BLaER1 treated with 17β-estradiol and CSF1 and Interleukin-3, amounts not matched to agents 10 nM and 100 nM (cell line): ENCODE measurements around the gene XRCC5.

Experiments used
- H3K27ac ChIP-seq, 11 experiments: shearing (Covaris generic); formaldehyde crosslinking; 2 replicates each; pipeline ENCODE4 v1.8.1; 2022
- H3K27me3 ChIP-seq, 11 experiments: shearing (Covaris generic); formaldehyde crosslinking; 2 replicates each; pipeline ENCODE4 v1.8.1; 2022
- H3K36me3 ChIP-seq, 11 experiments: shearing (Covaris generic); formaldehyde crosslinking; 2 replicates each; pipeline ENCODE4 v1.8.1; 2022
- H3K4me1 ChIP-seq, 10 experiments: shearing (Covaris generic); formaldehyde crosslinking; 2 replicates each; pipeline ENCODE4 v1.8.1; 2022
- H3K4me2 ChIP-seq, 11 experiments: shearing (Covaris generic); formaldehyde crosslinking; 2 replicates each; pipeline ENCODE4 v1.8.1; 2022
- H3K4me3 ChIP-seq, 10 experiments: shearing (Covaris generic); formaldehyde crosslinking; 2 replicates each; pipeline ENCODE4 v1.8.1; 2022
- H3K9ac ChIP-seq, 11 experiments: shearing (Covaris generic); formaldehyde crosslinking; 2 replicates each; pipeline ENCODE4 v1.8.1; 2022
- H3K9me3 ChIP-seq, 11 experiments: shearing (Covaris generic); formaldehyde crosslinking; replicated peaks in 1 of 11; 2 replicates each; pipeline ENCODE4 v1.8.1; 2022
- H4K20me1 ChIP-seq, 11 experiments: shearing (Covaris generic); formaldehyde crosslinking; 2 replicates each; pipeline ENCODE4 v1.8.1; 2022
- Cebpa-rat ChIP-seq, 11 experiments: shearing (Covaris generic); IDR thresholded peaks; 2 replicates each; pipeline ENCODE4 v1.8.1; 2022

XRCC5 gene

GRCh38 chr2:216118474-216118873, 9.3 kb downstream of the XRCC5 start:
- TF ChIP-seq Cebpa-rat (IDR thresholded peaks at IDR 0.05), result no peak
- Histone ChIP-seq H3K27me3 (no peaks in the 10 kb centered on the region), H3K9me3 (no peaks in the 10 kb centered on the region), H3K9ac (peak overlapping the region in 2 of 11 experiments; percentile 3 to 14; a peak in 3 of 22 replicates), H3K27ac (no peak overlapping the region), H3K4me1 (peaks cover 28 to 64% (median 38%) of the 10 kb centered on the region in 10 experiments), H3K4me3 (no peak overlapping the region), H4K20me1 (peaks cover 9 to 78% (median 52%) of the 10 kb centered on the region in 11 experiments; a peak in 19 of 22 replicates), H3K4me2 (peak overlapping the region in 2 of 11 experiments; percentile 55 to 64; a peak in 3 of 22 replicates), H3K36me3 (peaks cover 85 to 95% (median 92%) of the 10 kb centered on the region in 11 experiments)

- H3K9ac ChIP-seq, result no peak overlapping the region; a peak in 1 of 22 replicates
- peaks cover 21 to 57% (median 31%) of the 10 kb centered on the region in 10 experiments for H3K4me1 ChIP-seq
- peaks cover 9 to 78% (median 52%) of the 10 kb centered on the region in 11 experiments; a peak in 19 of 22 replicates for H4K20me1 ChIP-seq
- peak overlapping the region in 2 of 11 experiments; percentile 55 to 64; a peak in 1 of 22 replicates for H3K4me2 ChIP-seq
- H3K9me3 ChIP-seq, result no peaks in the 10 kb centered on the region
- no peak for TF ChIP-seq Cebpa-rat (IDR thresholded peaks at IDR 0.05)
- peaks cover 85 to 95% (median 92%) of the 10 kb centered on the region in 11 experiments for H3K36me3 ChIP-seq
- no peaks in the 10 kb centered on the region for H3K27me3 ChIP-seq
- H3K27ac ChIP-seq, result 0 out of 22 replicates have a peak overlapping the region, but pooled peaks of 1 of the 11 experiments have one; percentile 14
- H3K4me3 ChIP-seq, result no peak overlapping the region
Measured at GRCh38 chr2:216119146-216119545, 10.0 kb downstream of the XRCC5 start.

- Histone ChIP-seq H4K20me1 (peaks cover 6 to 82% (median 57%) of the 10 kb centered on the region in 11 experiments; a peak in 19 of 22 replicates), H3K27ac (no peak overlapping the region), H3K4me1 (peaks cover 16 to 54% (median 26%) of the 10 kb centered on the region in 10 experiments), H3K4me2 (no peak overlapping the region), H3K9ac (peak overlapping the region in 1 of 11 experiments; percentile 42; a peak in 1 of 22 replicates), H3K27me3 (no peaks in the 10 kb centered on the region), H3K9me3 (no peaks in the 10 kb centered on the region), H3K4me3 (no peak overlapping the region), H3K36me3 (peaks cover 89 to 100% (median 96%) of the 10 kb centered on the region in 11 experiments)
- TF ChIP-seq Cebpa-rat (IDR thresholded peaks at IDR 0.05), result no peak
Measured at GRCh38 chr2:216119986-216120385, 10.8 kb downstream of the XRCC5 start.

GRCh38 chr2:216121255-216121654, 12.1 kb downstream of the XRCC5 start:
- H3K36me3 ChIP-seq, result peaks cover 98 to 100% (median 100%) of the 10 kb centered on the region in 11 experiments
- H3K27me3 ChIP-seq, result no peaks in the 10 kb centered on the region
- H3K9me3 ChIP-seq, result no peaks in the 10 kb centered on the region
- TF ChIP-seq Cebpa-rat (IDR thresholded peaks at IDR 0.05), result no peak
- no peak overlapping the region for H3K9ac ChIP-seq
- H3K4me1 ChIP-seq, result peaks cover 8 to 44% (median 15%) of the 10 kb centered on the region in 10 experiments; a peak in 19 of 20 replicates
- peak overlapping the region in 4 of 11 experiments; percentile 0 to 28 (median 8); a peak in 4 of 22 replicates for H3K27ac ChIP-seq
- H3K4me2 ChIP-seq, result no peak overlapping the region
- peaks cover 10 to 95% (median 68%) of the 10 kb centered on the region in 11 experiments; a peak in 20 of 22 replicates for H4K20me1 ChIP-seq
- H3K4me3 ChIP-seq, result no peak overlapping the region

GRCh38 chr2:216126943-216127342, 17.8 kb downstream of the XRCC5 start:
- no peak overlapping the region for H3K27ac ChIP-seq

GRCh38 chr2:216130346-216130971, 21.3 kb downstream of the XRCC5 start:
- Histone ChIP-seq H3K27me3 (no peaks in the 10 kb centered on the region), H3K4me2 (no peak overlapping the region), H3K9me3 (no peaks in the 10 kb centered on the region), H3K36me3 (peaks cover 100% of the 10 kb centered on the region in 11 experiments), H3K4me3 (no peak overlapping the region), H3K9ac (no peak overlapping the region), H3K4me1 (no peaks in the 10 kb centered on the region), H3K27ac (no peak overlapping the region), H4K20me1 (peaks cover 53 to 100% (median 89%) of the 10 kb centered on the region in 11 experiments; a peak in 21 of 22 replicates)
- TF ChIP-seq Cebpa-rat (IDR thresholded peaks at IDR 0.05), result no peak

More at GRCh38 chr2:216126943-216127342, 17.8 kb downstream of the XRCC5 start:
- no peak overlapping the region for H3K4me2 ChIP-seq
- no peak overlapping the region for H3K9ac ChIP-seq
- H3K9me3 ChIP-seq, result no peaks in the 10 kb centered on the region
- H3K4me1 ChIP-seq, result no peaks in the 10 kb centered on the region
- H3K27me3 ChIP-seq, result no peaks in the 10 kb centered on the region
- H3K4me3 ChIP-seq, result no peak overlapping the region
- peaks cover 54 to 100% (median 94%) of the 10 kb centered on the region in 11 experiments; a peak in 21 of 22 replicates for H4K20me1 ChIP-seq
- peaks cover 100% of the 10 kb centered on the region in 11 experiments for H3K36me3 ChIP-seq
- no peak for TF ChIP-seq Cebpa-rat (IDR thresholded peaks at IDR 0.05)

GRCh38 chr2:216131175-216131926, 22.2 kb downstream of the XRCC5 start:
- Histone ChIP-seq H4K20me1 (peaks cover 55 to 100% (median 90%) of the 10 kb centered on the region in 11 experiments; a peak in 21 of 22 replicates), H3K4me2 (no peak overlapping the region), H3K36me3 (peaks cover 100% of the 10 kb centered on the region in 11 experiments), H3K4me1 (no peaks in the 10 kb centered on the region), H3K4me3 (no peak overlapping the region), H3K27me3 (no peaks in the 10 kb centered on the region), H3K9me3 (no peaks in the 10 kb centered on the region), H3K9ac (no peak overlapping the region), H3K27ac (no peak overlapping the region)
- TF ChIP-seq Cebpa-rat (IDR thresholded peaks at IDR 0.05), result no peak

- no peak overlapping the region for H3K4me2 ChIP-seq
- peaks cover 100% of the 10 kb centered on the region in 11 experiments for H3K36me3 ChIP-seq
- no peaks in the 10 kb centered on the region for H3K27me3 ChIP-seq
Measured at GRCh38 chr2:216132585-216132984, 23.4 kb downstream of the XRCC5 start.

GRCh38 chr2:216133397-216133796, 24.2 kb downstream of the XRCC5 start:
- Histone ChIP-seq H3K9me3 (no peaks in the 10 kb centered on the region), H3K27ac (no peak overlapping the region), H3K4me3 (no peak overlapping the region), H4K20me1 (peaks cover 56 to 100% (median 93%) of the 10 kb centered on the region in 11 experiments; a peak in 21 of 22 replicates), H3K27me3 (no peaks in the 10 kb centered on the region), H3K36me3 (peaks cover 100% of the 10 kb centered on the region in 11 experiments), H3K4me2 (no peak overlapping the region), H3K9ac (no peak overlapping the region), H3K4me1 (no peaks in the 10 kb centered on the region)
- TF ChIP-seq Cebpa-rat (IDR thresholded peaks at IDR 0.05), result no peak

More at GRCh38 chr2:216132585-216132984, 23.4 kb downstream of the XRCC5 start:
- TF ChIP-seq Cebpa-rat (IDR thresholded peaks at IDR 0.05), result no peak
- Histone ChIP-seq H3K27ac (no peak overlapping the region), H4K20me1 (peaks cover 56 to 100% (median 93%) of the 10 kb centered on the region in 11 experiments; a peak in 21 of 22 replicates), H3K9me3 (no peaks in the 10 kb centered on the region), H3K9ac (no peak overlapping the region), H3K4me1 (no peaks in the 10 kb centered on the region), H3K4me3 (no peak overlapping the region)
